Suprapubic skin (tissue), 4 donors: ENCODE measurements around the gene ZBTB48.

Experiments used
- EP300 ChIP-seq: sonication (generic); formaldehyde crosslinking; IDR thresholded peaks from one replicate; pipeline ENCODE4 v1.6.1; 2017; ENCODE audit warnings: antibody characterized with exemption
- POLR2A ChIP-seq, 2 donors: fragments of 450-650 bp; IDR thresholded peaks; one replicate each; pipeline ENCODE4 v1.6.1; 2017; ENCODE audit warnings: antibody characterized with exemption in 2 of 2, mild to moderate bottlenecking in 2 of 2, moderate library complexity in 2 of 2
- POLR2AphosphoS5 ChIP-seq, 3 donors: sonication (generic); formaldehyde crosslinking; IDR thresholded peaks; one replicate each; pipeline ENCODE4 v1.6.1; 2017; ENCODE audit warnings: antibody characterized with exemption in 3 of 3
- TF ChIP-seq, protein P1 (sequence below), 2 donors: fragments of 200-600 bp in 1 of 2; fragments of 450-650 bp in 1 of 2; sonication (generic) in 1 of 2; IDR thresholded peaks; one replicate each; pipeline ENCODE4 v1.5.1; 2016 to 2019; ENCODE audit warnings: antibody characterized with exemption in 2 of 2, mild to moderate bottlenecking in 1 of 2, moderate library complexity in 1 of 2

GRCh38 chr1:6547301-6547700 is 32.5 kb upstream of the ZBTB48 start:
- TF ChIP-seq EP300 (no peak), POLR2AphosphoS5 (IDR thresholded peaks at IDR 0.05) (no peak), POLR2A (IDR thresholded peaks at IDR 0.05) (no peak)
- TF ChIP-seq, protein P1, sequence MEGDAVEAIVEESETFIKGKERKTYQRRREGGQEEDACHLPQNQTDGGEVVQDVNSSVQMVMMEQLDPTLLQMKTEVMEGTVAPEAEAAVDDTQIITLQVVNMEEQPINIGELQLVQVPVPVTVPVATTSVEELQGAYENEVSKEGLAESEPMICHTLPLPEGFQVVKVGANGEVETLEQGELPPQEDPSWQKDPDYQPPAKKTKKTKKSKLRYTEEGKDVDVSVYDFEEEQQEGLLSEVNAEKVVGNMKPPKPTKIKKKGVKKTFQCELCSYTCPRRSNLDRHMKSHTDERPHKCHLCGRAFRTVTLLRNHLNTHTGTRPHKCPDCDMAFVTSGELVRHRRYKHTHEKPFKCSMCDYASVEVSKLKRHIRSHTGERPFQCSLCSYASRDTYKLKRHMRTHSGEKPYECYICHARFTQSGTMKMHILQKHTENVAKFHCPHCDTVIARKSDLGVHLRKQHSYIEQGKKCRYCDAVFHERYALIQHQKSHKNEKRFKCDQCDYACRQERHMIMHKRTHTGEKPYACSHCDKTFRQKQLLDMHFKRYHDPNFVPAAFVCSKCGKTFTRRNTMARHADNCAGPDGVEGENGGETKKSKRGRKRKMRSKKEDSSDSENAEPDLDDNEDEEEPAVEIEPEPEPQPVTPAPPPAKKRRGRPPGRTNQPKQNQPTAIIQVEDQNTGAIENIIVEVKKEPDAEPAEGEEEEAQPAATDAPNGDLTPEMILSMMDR (IDR thresholded peaks at IDR 0.05), result no peak
